BJ (cell line): ENCODE results near the gene TNRC6C. TPM values are rescaled to one million over a fixed set of nuclear protein-coding genes. Genes with fewer than 3 reads are reported as not detected.

ENCODE experiments used
- CTCF ChIA-PET: fragments of 350-600 bp; formaldehyde crosslinking; extraction: SDS; loops from one replicate; lab custom pipeline; 2021; ENCODE audit warnings: antibody characterized with exemption, inconsistent platforms; lab: Yijun Ruan, JAX
- POLR2A ChIA-PET: fragments of 300-600 bp; sonication (Branson Sonifier 250); formaldehyde crosslinking; extraction: SDS; loops from one replicate; lab custom pipeline; 2021; ENCODE audit warnings: antibody characterized with exemption; lab: Charles Lee
- DNase-seq: peaks from one replicate; pipeline ENCODE4 v3.0.0-alpha.2; 2011; ENCODE audit warnings: low read depth
- H3K27me3 ChIP-seq: 2 replicates; pipeline ENCODE4 v1.6.0; 2011; ENCODE audit warnings: low read length; ENCODE audit not compliant: control insufficient read depth, insufficient read depth
- H3K36me3 ChIP-seq: 2 replicates; pipeline ENCODE4 v1.5.1; 2011; ENCODE audit warnings: low read length; ENCODE audit not compliant: control insufficient read depth, insufficient read depth
- H3K4me3 ChIP-seq: 2 replicates; pipeline ENCODE4 v1.5.1; 2011; ENCODE audit warnings: low read depth, mild to moderate bottlenecking, control low read depth, low read length
- polyA plus RNA-seq: library from polyadenylated mRNA; depleted of rRNA; stranded (reverse); fragments of >200 nt; gene quantifications from 2 replicates; pipeline ENCODE4 v1.2.3, GENCODE V29; 2011
- TF ChIP-seq, protein P1 (sequence below): IDR thresholded peaks from 2 replicates; pipeline ENCODE4 v1.5.1; 2011; ENCODE audit warnings: low read depth, mild to moderate bottlenecking, control low read depth, inconsistent platforms, low read length, moderate library complexity; ENCODE audit not compliant: insufficient read depth

Gene TNRC6C
- polyA plus RNA-seq, 1 experiment: 0.91 TPM

DNA sequence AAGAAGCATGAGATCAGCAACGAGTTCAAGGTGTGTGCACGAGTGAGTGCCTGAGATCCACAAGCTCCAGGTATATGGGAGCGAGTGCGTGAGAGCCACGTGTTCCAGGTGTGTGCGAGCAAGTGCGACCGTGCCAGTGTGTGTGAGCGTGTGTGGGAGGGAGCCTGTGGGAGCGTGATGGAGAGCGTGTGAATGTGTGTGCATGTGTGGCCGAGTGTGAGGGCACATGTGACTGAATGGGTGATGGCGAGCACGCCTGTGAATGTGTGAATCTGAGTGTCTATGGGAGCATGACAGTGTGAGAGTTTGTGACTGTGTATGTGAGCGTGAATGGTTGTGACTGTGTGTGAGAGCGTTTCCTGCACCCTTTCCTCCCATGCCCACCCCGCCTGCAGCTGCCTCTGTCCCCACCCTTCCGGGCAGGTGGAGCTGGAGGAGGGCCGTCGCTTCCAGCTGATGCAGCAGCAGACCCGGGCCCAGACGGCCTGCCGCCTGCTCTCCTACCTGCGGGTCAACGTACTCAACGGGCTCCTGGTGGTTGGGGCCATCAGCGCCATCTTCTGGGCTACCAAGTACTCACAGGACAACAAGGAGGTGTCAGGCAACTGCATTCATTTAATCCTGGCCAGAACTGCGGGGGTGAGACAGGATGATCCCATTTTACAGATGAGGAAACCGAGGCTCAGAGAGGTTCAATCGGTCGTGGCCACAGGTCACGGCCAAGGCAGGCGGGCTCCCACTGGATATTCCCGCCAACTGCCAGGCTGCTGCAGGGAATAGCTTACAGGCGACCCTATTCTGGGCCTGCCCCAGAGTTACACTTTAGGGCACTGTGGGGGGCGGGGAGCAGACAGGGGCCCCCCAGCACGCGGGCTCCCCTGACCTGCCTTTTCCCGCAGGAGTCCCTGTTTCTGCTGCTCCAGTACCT, 175.7 kb downstream of the TNRC6C start:
- ChIA-PET POLR2A (no interaction called here), CTCF (interaction anchor here (0.7 to 1.9 kb wide), 4 partner anchors 10 to 52 kb away, joined by 3 to 7 read pairs (median 4); no protein-coding TSS in a partner anchor)
- TF ChIP-seq, protein P1, sequence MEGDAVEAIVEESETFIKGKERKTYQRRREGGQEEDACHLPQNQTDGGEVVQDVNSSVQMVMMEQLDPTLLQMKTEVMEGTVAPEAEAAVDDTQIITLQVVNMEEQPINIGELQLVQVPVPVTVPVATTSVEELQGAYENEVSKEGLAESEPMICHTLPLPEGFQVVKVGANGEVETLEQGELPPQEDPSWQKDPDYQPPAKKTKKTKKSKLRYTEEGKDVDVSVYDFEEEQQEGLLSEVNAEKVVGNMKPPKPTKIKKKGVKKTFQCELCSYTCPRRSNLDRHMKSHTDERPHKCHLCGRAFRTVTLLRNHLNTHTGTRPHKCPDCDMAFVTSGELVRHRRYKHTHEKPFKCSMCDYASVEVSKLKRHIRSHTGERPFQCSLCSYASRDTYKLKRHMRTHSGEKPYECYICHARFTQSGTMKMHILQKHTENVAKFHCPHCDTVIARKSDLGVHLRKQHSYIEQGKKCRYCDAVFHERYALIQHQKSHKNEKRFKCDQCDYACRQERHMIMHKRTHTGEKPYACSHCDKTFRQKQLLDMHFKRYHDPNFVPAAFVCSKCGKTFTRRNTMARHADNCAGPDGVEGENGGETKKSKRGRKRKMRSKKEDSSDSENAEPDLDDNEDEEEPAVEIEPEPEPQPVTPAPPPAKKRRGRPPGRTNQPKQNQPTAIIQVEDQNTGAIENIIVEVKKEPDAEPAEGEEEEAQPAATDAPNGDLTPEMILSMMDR: peak; percentile 51
- no peak for DNase-seq
- Histone ChIP-seq H3K36me3 (no peaks in the 10 kb centered on the region), H3K4me3 (no peak overlapping the region), H3K27me3 (peaks cover 14% of the 10 kb centered on the region)

DNA sequence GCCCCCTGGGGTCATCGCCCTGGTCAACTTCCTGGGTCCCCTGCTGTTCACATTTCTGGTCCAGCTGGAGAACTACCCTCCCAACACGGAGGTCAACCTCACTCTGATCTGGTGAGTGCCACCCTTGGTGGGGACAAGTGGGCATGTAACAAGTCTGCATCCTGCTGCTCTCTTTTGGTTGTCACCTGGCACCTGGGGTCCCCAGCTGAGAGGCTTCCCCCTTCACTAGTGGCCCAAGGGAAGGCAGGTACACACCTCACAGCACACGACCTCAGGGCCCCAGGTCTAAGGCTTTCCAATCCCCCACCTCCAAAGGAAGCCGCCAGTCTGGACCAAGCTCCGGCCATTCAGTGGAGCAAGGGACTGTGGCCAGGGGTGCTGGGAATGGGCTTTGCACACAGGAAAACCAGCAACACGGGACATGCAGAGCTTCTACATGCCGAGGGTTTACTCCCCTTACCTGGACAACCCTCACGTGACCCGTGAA, 176.4 kb downstream of the TNRC6C start:
- TF ChIP-seq, protein P1: no peak
- CTCF ChIA-PET: interaction anchor here (0.7 to 1.9 kb wide), 6 partner anchors 9 to 66 kb away, joined by 3 to 7 read pairs (median 4); no protein-coding TSS in a partner anchor
- Histone ChIP-seq H3K36me3 (no peaks in the 10 kb centered on the region), H3K4me3 (no peak overlapping the region), H3K27me3 (peaks cover 12% of the 10 kb centered on the region)
- POLR2A ChIA-PET: no interaction called here
- DNase-seq: no peak

DNA sequence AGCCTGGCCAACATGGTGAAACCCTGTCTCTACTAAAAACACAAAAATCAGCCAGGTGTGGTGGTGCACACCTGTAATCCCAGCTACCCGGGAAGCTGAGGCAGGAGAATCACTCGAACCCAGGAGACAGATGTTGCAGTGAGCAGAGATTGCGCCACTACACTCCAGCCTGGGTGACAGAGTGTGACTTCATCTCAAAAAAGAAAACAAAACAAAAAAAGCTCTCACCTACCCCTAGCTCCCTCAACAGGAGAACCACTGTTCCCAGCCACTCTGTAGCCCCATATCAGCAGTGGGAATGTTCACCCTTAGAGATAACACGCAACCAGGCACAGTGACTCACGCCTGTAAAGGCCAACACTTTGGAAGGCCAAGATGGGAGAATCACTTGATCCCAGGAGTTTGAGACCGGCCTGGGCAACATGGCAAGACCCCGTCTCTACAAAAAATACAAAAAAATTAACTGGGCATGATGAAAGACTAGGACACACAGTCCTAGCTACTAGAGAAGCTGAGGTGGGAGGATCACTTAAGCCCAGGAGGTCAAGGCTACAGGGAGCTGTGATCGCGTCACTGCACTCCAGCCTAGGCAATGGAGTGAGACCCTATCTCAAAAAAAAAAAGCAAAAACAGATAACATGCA, 177.5 kb downstream of the TNRC6C start:
- TF ChIP-seq, protein P1: no peak
- POLR2A ChIA-PET: no interaction called here
- CTCF ChIA-PET: interaction anchor here (0.6 to 1.9 kb wide), 6 partner anchors 8 to 71 kb away, joined by 3 to 7 read pairs (median 4); no protein-coding TSS in a partner anchor
- no peak for DNase-seq
- H3K27me3 ChIP-seq: peaks cover 9% of the 10 kb centered on the region
- no peak overlapping the region for H3K4me3 ChIP-seq
- no peaks in the 10 kb centered on the region for H3K36me3 ChIP-seq

DNA sequence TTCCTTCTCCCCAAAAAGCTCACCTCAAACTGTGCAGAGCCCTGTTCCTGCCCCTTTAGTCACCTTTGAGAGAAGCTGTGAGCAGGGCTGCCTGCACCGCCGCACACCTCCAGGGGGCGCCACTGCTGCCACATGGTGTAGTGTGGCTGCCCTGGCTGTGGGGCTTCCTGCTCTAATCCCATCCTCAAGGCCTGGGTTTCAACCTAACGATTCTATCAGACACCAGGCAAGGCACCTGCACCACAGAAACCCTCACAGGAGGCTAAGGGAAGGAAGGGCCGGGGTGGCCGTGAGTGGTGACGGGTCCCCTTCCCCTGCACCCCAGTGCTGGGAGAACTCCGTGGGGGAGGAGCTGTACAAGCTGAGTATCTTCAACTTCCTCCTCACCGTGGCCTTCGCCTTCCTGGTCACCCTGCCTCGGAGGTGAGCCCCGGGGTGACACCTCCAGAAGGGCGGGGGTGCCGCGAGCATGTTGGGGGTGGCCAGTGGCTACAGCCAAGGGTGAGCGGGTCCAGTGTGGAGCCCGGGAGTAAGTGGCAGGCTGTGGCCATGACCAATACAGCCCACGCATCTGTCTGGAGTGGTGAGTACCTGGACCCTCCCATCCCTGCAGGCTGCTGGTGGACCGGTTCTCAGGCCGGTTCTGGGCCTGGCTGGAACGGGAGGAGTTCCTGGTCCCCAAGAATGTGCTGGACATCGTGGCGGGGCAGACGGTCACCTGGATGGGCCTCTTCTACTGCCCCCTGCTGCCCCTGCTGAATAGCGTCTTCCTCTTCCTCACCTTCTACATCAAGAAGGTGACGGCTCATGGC, 179.1 kb downstream of the TNRC6C start:
- H3K27me3 ChIP-seq: peaks cover 4% of the 10 kb centered on the region
- ChIA-PET CTCF (interaction anchor here (1.8 kb wide), 1 partner anchor 7 kb away, joined by 6 read pairs; the partner anchor contains the start of gene TMC8), POLR2A (no interaction called here)
- H3K36me3 ChIP-seq: no peaks in the 10 kb centered on the region
- no peak for DNase-seq
- TF ChIP-seq, protein P1: 0 out of 2 replicates have a peak, but pooled peaks have one; percentile 33
- H3K4me3 ChIP-seq: no peak overlapping the region
